ENCODE data around the gene CLIC5.

Gene CLIC5

GRCh38 chr6:45881705-45882467 is 133.8 kb downstream of the CLIC5 start:
- no peak for DNase-seq

GRCh38 chr6:45880676-45881075 is 135.0 kb downstream of the CLIC5 start:
- no peak for DNase-seq

GRCh38 chr6:45880159-45880558 is 135.5 kb downstream of the CLIC5 start:
- no peak for DNase-seq

- DNase-seq = no peak
These were observed 137.6 kb downstream of the CLIC5 start for GRCh38 chr6:45877970-45878590.

GRCh38 chr6:45872827-45873365 is 142.8 kb downstream of the CLIC5 start:
- no peak for DNase-seq

GRCh38 chr6:45870531-45870930 is 145.1 kb downstream of the CLIC5 start:
- no peak for DNase-seq

- DNase-seq = no peak
These were observed 151.0 kb downstream of the CLIC5 start for GRCh38 chr6:45864651-45865050.

GRCh38 chr6:45858691-45859090 is 157.0 kb downstream of the CLIC5 start:
- DNase-seq = no peak

GRCh38 chr6:45857827-45858226 is 157.8 kb downstream of the CLIC5 start:
- no peak for DNase-seq

- DNase-seq = no peak
These were observed 159.8 kb downstream of the CLIC5 start for GRCh38 chr6:45855642-45856394.

- no peak for DNase-seq
These were observed 161.4 kb downstream of the CLIC5 start for GRCh38 chr6:45854149-45854742.

GRCh38 chr6:45851034-45851400 is 164.6 kb downstream of the CLIC5 start:
- DNase-seq = no peak

GRCh38 chr6:45850378-45851033 is 165.2 kb downstream of the CLIC5 start:
- DNase-seq = no peak

GRCh38 chr6:45845567-45845966 is 170.1 kb downstream of the CLIC5 start:
- DNase-seq = no peak

- DNase-seq = no peak
These were observed 170.7 kb downstream of the CLIC5 start for GRCh38 chr6:45844986-45845385.

- no peak for DNase-seq
These were observed 171.7 kb downstream of the CLIC5 start for GRCh38 chr6:45843848-45844521.

- DNase-seq = no peak
These were observed 174.6 kb downstream of the CLIC5 start for GRCh38 chr6:45841062-45841461.

- no peak for DNase-seq
These were observed 176.7 kb downstream of the CLIC5 start for GRCh38 chr6:45838996-45839395.

GRCh38 chr6:45838451-45838850 is 177.2 kb downstream of the CLIC5 start:
- no peak for DNase-seq

GRCh38 chr6:45837541-45838200 is 178.0 kb downstream of the CLIC5 start:
- no peak for DNase-seq

GRCh38 chr6:45836984-45837383 is 178.7 kb downstream of the CLIC5 start:
- DNase-seq = no peak

- DNase-seq = no peak
These were observed 179.2 kb downstream of the CLIC5 start for GRCh38 chr6:45836438-45836824.

Measured in activated CD8-positive, alpha-beta memory T cell treated with anti-CD3 and anti-CD28 coated beads, Interleukin-2, amount 50 U/mL, for 4 hours (primary cell).